GM19397 (cell line): ENCODE results near the gene MPO.
A peak's percentile ranks its signal among the peaks of the same experiment; 100 is the strongest.

Experiments used
- ATAC-seq: cut with Tn5 transposase; IDR thresholded peaks from one replicate; pipeline ENCODE4 v1.9.1; 2021; ENCODE audit warnings: mild to moderate bottlenecking, moderate library complexity; ENCODE audit not compliant: unreplicated experiment

Gene MPO, protein sequence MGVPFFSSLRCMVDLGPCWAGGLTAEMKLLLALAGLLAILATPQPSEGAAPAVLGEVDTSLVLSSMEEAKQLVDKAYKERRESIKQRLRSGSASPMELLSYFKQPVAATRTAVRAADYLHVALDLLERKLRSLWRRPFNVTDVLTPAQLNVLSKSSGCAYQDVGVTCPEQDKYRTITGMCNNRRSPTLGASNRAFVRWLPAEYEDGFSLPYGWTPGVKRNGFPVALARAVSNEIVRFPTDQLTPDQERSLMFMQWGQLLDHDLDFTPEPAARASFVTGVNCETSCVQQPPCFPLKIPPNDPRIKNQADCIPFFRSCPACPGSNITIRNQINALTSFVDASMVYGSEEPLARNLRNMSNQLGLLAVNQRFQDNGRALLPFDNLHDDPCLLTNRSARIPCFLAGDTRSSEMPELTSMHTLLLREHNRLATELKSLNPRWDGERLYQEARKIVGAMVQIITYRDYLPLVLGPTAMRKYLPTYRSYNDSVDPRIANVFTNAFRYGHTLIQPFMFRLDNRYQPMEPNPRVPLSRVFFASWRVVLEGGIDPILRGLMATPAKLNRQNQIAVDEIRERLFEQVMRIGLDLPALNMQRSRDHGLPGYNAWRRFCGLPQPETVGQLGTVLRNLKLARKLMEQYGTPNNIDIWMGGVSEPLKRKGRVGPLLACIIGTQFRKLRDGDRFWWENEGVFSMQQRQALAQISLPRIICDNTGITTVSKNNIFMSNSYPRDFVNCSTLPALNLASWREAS

DNA sequence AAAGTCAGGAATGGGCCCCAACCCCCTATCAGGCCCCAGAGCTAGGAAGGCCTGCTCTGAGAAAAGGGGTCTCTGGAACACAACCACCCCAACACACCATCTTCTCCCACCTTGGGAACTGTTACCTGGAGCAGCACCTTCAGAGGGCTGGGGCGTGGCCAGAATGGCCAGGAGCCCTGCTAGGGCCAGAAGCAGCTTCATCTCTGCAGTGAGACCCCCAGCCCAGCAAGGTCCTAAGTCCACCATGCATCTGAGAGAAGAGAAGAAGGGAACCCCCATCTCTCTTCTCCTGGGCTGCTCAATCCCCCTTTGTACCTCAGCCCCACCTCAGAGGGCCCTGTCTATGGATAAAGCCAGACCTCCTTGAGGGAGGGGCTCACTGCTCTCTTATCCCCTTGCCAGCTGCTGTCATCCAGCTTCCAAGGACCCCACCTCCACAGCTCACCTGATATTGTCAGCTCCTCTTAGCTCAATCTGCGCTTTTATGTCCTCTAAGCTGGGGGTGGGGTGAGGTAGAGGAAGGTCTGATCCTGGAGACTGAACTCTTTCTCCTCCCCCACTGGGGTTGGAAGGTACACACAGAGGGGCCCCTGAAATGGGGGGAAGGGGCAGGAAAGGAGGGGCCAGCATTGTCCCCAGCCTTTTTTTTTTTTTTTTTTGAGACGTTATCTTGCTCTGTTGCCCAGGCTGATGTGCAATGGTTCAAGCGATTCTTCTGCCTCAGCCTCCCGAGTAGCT, at the start of gene MPO:
Gene MPO, minus strand, starts transcription at position 456 of the 738 bp plus-strand sequence. Its CDS starts 177 bp downstream, at position 279.
- no peak for ATAC-seq

DNA sequence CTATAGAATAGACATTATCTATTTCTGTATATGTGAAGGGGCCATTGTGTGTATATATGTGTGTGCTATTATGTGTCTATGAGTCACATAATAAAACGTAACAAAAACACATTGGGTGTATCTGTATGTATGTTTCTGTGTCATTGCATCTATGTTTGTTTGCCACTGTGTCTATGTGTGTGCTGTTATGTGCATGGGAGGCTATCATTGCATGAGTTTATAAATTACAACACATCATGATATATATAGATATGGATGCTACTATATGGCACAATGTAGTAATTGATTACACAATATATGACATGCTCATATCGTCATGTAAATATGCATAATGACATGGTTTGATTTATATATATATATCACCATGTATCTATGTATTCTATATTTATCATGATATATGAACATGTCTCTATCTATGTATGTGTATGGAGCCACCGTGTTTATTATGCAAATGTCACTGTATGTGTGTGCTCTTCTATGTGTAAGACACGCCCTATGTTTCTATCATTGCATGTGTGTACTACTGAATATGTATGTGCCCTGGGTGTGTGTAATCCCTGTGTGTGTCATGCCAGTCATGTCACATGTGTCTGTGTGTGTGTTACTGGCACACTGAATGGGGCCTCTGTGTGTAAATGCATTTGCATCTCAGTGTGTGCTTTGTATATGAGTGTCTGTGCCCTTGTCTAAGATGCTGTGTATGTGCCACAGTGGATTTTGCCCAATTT, 49.2 kb upstream of the MPO start:
- no peak for ATAC-seq

- peak; percentile 40 for ATAC-seq
These were observed 48.5 kb upstream of the MPO start for GRCh38 chr17:58329035-58329809.

GRCh38 chr17:58328195-58329034, 47.7 kb upstream of the MPO start, which contains the start of gene TSPOAP1:
Gene TSPOAP1 (minus strand): TSS chr17:58328795. CDS start chr17:58327920, 875 bp downstream.
- peak; percentile 22 for ATAC-seq

DNA sequence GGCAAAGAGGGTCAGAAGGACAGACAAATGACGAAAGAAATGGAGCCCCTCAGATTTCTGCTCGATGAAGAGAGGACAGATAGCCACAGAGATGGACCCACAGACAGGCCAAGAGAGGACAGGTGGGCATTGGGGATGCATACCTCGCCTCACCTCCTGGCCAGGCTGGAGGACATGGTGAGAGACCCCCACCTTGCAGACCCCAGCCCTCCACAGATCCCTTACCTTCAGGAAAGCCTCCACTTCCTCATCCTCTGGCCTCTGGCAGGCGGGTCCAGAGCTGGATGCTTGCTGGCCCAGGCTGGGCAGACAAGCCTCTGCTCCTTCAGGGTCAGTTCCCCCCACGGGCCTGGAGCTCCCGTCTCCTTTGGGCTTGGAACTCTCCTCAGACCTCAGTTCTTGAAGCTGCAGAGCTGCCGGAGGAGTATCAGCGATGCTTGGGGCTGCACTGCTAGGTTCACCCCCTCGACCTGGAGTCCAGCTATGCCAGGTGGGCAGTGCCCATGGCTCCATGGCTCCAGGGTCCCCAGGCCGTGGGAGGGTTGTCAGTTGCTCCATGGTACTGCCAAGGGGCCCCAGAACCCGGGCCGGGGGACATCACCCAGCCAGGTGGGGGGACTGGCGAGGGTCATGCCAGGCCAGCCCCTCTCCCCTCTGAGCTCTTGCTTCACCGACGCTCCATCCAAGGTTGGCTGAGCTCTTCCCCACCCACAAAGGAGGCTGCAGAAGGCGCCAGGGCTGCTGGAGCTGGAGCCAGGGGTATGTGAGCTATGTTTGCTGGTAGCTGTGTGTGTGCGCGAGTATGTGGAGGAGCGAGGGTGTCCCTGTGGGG, 46.8 kb upstream of the MPO start:
- peak; percentile 0 for ATAC-seq

GRCh38 chr17:58326609-58327362, 46.1 kb upstream of the MPO start:
- ATAC-seq, result no peak

DNA sequence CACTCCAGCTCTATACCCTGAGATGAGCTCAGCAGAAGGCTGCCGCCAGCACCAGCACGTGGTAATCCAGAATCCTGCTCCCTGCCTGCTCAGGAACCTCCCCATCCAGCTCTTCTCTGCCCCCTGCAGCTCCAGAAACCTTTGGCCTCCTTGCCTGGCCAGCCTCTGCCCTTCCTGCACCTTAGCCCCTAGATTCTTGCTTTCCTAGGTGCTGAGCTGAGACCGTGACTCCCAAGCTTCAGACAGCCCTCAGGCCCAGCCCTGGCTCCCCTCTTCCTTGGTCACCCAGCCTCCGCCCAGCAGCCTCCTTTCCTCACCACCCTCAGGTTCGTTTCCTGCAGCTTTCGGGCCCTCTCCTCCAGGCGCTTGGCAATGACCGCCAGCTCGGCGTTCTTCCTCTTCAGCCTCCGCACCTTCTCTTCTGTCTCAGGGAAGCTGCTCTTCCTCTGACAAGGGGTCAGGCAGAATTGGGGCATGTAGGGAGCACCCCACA, 45.3 kb upstream of the MPO start:
- no peak for ATAC-seq

DNA sequence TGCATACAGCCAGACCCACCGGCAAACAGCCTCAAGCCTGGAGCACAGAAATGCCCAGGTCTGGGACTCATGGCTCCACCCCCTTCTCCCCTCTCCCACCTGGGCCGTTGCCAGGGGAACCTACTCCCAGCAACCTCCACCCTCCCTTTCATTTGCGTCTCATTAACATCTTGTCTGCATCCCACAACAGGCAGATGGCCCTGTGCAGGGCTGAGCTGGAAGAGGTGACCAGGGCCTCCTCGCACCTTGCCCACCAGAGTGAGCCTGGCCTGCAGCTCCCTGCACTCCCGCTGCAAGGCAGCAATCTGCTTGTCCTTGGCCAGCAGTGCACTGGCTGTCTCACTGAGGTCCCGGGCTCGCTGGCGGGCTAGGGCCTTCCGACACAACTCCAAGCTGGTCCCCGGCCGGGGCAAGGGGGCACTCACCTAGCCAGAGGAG, 44.6 kb upstream of the MPO start:
- no peak for ATAC-seq

DNA sequence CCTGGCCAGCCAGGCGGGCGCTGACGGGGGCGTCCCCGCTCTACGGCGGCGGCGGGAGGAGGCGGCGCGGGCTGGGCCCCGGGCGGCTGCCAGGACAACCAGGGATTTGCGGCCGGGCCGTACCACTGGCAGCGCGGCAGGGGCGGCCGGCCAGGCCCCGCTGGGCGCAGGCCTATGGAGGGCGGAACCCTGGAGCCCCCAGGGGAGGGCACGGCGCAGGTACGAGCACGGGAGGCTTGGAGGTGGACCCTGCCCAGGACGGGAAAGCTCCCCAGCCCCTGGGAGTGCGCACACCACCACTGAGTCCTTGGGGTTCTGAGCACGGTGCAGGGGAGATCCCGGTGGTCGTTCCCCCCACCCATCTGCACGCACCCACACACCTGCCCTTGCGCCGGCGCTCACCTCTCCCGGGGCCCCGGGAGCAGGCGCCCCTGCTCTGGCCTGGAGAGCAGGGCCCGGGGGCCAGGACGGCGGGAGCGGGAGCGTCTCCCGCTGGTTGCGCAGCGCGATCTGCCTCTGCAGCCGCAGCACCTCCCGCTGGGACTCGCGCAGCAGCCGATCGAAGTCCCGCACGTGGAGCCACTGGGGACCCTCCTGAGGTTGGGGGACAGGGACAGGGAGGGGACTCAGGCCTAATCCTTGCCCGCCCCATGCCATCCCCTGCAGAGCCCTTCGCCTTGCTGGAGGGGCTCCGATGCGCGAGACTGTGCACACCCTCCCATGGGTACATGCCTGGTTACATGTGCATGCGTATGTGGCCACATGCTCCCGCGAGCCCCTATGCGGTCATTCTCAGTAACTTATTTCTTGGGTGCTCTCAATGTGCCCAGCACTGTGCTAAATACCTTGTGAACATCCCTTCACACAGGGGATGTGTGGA, 43.9 kb upstream of the MPO start:
- ATAC-seq, result no peak

GRCh38 chr17:58324056-58324408, 43.3 kb upstream of the MPO start:
- no peak for ATAC-seq

GRCh38 chr17:58323366-58324055, 42.8 kb upstream of the MPO start:
- ATAC-seq, result no peak

- ATAC-seq, result no peak
These were observed 41.9 kb upstream of the MPO start for GRCh38 chr17:58322581-58323185.

DNA sequence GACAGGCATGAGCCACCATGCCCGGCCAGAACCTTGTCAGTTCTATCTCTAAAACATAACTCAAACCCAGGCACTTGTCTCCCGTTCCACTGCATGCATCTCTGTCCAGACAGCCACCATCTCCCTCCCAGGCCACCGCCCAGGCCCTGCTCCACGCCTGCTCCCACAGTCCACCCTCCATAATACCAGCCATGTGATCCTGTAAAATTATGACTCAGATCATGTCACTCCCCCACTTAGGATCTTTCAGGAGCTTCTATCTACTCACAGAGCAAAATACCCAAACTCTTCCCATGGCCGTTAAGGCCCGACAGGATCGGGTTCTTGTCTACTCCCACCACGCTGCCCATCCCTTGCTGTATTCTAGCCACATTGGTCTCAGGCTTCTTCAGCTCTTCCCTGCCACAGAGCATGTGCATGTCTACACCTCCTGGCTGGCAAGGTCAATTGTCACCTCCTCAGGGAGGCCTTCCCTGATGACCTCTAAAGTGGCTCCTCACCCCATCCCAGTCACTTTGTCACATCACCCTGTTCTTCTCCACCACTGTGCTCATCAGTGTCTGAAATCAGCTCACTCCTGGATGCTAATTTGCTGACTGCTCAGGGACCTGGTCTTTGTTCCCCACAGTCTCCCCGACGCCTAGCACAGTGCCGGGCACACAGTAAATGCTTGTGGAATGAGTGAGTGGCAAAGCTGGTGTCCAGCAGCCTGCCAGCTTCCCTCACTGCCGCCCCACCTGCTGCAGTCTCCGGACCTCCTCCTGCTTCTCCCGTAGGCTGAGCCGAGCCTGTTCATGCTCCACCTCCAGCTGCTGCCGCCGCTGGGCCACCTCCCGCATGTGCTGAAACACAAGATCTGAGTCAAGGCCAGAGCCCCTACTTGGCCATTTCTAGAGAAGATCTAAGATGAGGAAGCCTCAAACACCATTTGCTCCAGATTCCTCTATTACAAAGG, 41.1 kb upstream of the MPO start:
- no peak for ATAC-seq
